HUDEP-2 (cell line): ENCODE data around the gene SPTSSB.

Experiments used
- DNase-seq, 76 experiments: peaks; one replicate each; lab custom pipeline; 2025; ENCODE audit not compliant: unreplicated experiment in 76 of 76; lab: John Stamatoyannopoulos, UW

SPTSSB gene

DNA sequence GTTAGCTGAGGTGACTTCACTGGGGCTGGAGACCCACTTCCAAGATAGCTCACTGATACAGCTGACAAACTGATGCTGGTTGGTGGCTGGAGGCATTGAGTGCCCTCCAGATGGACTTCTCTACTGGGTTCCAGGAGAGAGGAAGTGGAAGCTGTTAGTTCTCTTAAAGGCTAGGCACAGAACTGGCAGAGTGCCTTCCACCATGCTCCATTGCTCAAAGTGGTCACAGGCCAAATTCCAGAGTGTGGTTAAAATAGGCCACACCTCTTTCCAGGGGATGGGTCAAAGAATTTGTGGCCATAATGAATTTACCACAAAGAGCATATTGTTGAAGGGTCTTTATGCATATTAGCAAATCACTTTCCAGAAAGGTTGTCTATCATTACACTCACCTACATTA, 76.0 kb downstream of the SPTSSB start:
- no peak for DNase-seq
